ENCODE data around the gene SLC38A10. TPM values are rescaled to one million over a fixed set of nuclear protein-coding genes. Genes with fewer than 3 reads are reported as not detected.

The SLC38A10 gene
- total and polyA plus RNA-seq, 2 of the 13 experiments (the other 11 are each of a cell fraction or from before 2014, with no cell fraction given): 23.4 to 55.8 TPM

GRCh38 chr17:81245665-81246342 lies 49.3 kb downstream of the SLC38A10 start (continued):
- TF ChIP-seq GRHL1 (CRISPR knock-in tag; conservative IDR thresholded peaks at IDR 0.05): no peak
- TF ChIP-seq AGO2 (optimal IDR thresholded peaks at IDR 0.05; ENCODE audit: low read depth, low read length): peak; percentile 96
- TF ChIP-seq CREB1 (IDR thresholded peaks at IDR 0.05): no peak
- no peak for TF ChIP-seq CREB1 (CRISPR knock-in tag; IDR thresholded peaks at IDR 0.05)
- no peak for TF ChIP-seq ZNF34 (CRISPR knock-in tag; IDR thresholded peaks at IDR 0.05; ENCODE audit: borderline replicate concordance)
- TF ChIP-seq HOXD1 (CRISPR knock-in tag; IDR thresholded peaks at IDR 0.05): 0 out of 2 replicates have a peak, but pooled peaks have one; percentile 34
- TF ChIP-seq U2AF1 (optimal IDR thresholded peaks at IDR 0.05; ENCODE audit: low read depth, low read length): peak; percentile 65
- no peak for TF ChIP-seq GATAD1 (CRISPR knock-in tag; IDR thresholded peaks at IDR 0.05)
- TF ChIP-seq ZC3H13 (CRISPR knock-in tag; IDR thresholded peaks at IDR 0.05): 0 out of 2 replicates have a peak, but pooled peaks have one; percentile 62
- TF ChIP-seq USF2 (IDR thresholded peaks at IDR 0.05; ENCODE audit: low read depth, low read length): peak; percentile 1; the same call in 1 of the 2 replicates
- TF ChIP-seq USF2 (CRISPR knock-in tag; IDR thresholded peaks at IDR 0.05; ENCODE audit: borderline replicate concordance): no peak
- no peak for TF ChIP-seq BHLHE40 (IDR thresholded peaks at IDR 0.05; ENCODE audit: low read length)
- no peak for TF ChIP-seq CENPT (CRISPR knock-in tag; IDR thresholded peaks at IDR 0.05; ENCODE audit: low read depth)
- peak; percentile 44; the same call in 1 of the 2 replicates for TF ChIP-seq ZNF552 (CRISPR knock-in tag; IDR thresholded peaks at IDR 0.05; ENCODE audit: borderline replicate concordance)
- TF ChIP-seq, protein P1, sequence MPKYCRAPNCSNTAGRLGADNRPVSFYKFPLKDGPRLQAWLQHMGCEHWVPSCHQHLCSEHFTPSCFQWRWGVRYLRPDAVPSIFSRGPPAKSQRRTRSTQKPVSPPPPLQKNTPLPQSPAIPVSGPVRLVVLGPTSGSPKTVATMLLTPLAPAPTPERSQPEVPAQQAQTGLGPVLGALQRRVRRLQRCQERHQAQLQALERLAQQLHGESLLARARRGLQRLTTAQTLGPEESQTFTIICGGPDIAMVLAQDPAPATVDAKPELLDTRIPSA (CRISPR knock-in tag; IDR thresholded peaks at IDR 0.05; ENCODE audit: borderline replicate concordance): no peak
- TF ChIP-seq, protein P2, sequence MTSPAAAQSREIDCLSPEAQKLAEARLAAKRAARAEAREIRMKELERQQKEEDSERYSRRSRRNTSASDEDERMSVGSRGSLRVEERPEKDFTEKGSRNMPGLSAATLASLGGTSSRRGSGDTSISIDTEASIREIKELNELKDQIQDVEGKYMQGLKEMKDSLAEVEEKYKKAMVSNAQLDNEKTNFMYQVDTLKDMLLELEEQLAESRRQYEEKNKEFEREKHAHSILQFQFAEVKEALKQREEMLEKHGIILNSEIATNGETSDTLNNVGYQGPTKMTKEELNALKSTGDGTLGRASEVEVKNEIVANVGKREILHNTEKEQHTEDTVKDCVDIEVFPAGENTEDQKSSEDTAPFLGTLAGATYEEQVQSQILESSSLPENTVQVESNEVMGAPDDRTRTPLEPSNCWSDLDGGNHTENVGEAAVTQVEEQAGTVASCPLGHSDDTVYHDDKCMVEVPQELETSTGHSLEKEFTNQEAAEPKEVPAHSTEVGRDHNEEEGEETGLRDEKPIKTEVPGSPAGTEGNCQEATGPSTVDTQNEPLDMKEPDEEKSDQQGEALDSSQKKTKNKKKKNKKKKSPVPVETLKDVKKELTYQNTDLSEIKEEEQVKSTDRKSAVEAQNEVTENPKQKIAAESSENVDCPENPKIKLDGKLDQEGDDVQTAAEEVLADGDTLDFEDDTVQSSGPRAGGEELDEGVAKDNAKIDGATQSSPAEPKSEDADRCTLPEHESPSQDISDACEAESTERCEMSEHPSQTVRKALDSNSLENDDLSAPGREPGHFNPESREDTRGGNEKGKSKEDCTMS (CRISPR knock-in tag; conservative IDR thresholded peaks at IDR 0.05): no peak
- no peak for TF ChIP-seq TSC22D2 (CRISPR knock-in tag; IDR thresholded peaks at IDR 0.05; ENCODE audit: borderline replicate concordance)
- TF ChIP-seq NKX3-1 (CRISPR knock-in tag; IDR thresholded peaks at IDR 0.05): no peak
- TF ChIP-seq DMAP1 (CRISPR knock-in tag; IDR thresholded peaks at IDR 0.05): no peak
- TF ChIP-seq ZNF12 (CRISPR knock-in tag; IDR thresholded peaks at IDR 0.05): no peak
- no peak for TF ChIP-seq GTF3A (CRISPR knock-in tag; conservative IDR thresholded peaks at IDR 0.05)
- no peak for TF ChIP-seq ZNF263 (CRISPR knock-in tag; IDR thresholded peaks at IDR 0.05)
- TF ChIP-seq MATR3 (CRISPR knock-in tag; IDR thresholded peaks at IDR 0.05): no peak
- TF ChIP-seq KDM3A (CRISPR knock-in tag; IDR thresholded peaks at IDR 0.05; ENCODE audit: low read depth): no peak
- no peak for TF ChIP-seq SNAI1 (CRISPR knock-in tag; IDR thresholded peaks at IDR 0.05; ENCODE audit: borderline replicate concordance)
- no peak for TF ChIP-seq YEATS4 (CRISPR knock-in tag; IDR thresholded peaks at IDR 0.05; ENCODE audit: borderline replicate concordance)

All from HepG2 (cell line).